SIG-M5 (cell line): ENCODE data around the gene SNX4.
"Not testable (repeated sequence)": the region's sequence is repeated elsewhere in the genome, so short reads cannot be mapped to it uniquely, and the experiment has no call there.

Experiments used
- DNase-seq: peaks from one replicate; lab custom pipeline; 2025; lab: John Stamatoyannopoulos, UW

SNX4 gene

DNA sequence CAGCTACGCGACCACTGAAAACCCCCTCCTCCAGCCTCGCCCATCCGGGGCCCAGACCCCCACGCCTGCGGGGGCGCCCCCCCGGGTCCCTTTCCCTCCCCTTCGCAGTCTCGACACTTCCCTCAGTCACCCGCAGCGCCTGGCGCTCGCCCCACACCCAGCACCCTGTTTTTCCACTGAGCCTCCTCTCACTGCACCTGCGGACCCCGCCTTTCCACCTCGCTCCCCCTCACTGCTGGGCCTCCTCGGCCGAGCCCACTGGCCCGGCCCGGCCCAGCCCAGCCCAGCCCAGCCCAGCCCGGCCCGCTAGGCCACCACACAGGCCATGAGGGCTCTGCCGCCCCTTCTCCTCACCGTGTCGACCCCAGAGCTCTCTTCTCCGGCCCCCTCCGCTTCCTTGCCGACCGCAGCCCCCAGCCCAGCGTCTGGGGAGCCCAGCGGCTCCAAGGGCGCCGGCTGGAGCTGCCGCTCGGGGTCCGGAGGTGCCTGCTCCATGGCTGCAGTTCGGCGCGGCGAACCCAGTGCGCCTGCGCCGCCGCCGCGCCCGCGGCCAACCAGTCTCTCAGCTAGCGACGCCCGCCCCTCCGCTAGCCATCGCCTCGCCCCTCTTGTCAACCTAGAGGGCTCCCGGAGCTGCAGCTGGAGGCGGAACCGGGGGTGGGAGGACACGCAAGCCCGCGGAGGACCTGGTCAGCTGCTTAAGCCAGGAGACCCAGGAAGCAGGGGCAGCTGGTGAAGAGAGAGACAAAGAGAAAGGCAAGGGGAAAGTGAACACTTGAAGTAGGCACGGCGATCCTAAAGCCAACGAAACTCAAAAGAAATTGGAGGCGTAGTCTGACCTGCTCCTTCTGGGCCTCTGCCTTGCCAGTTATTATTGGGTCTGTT lies at the start of gene SNX4:
Gene SNX4, minus strand, starts transcription at position 525 of the 885 bp plus-strand sequence. Its CDS starts 30 bp downstream, at position 495.
- peak; percentile 63 for DNase-seq

DNA sequence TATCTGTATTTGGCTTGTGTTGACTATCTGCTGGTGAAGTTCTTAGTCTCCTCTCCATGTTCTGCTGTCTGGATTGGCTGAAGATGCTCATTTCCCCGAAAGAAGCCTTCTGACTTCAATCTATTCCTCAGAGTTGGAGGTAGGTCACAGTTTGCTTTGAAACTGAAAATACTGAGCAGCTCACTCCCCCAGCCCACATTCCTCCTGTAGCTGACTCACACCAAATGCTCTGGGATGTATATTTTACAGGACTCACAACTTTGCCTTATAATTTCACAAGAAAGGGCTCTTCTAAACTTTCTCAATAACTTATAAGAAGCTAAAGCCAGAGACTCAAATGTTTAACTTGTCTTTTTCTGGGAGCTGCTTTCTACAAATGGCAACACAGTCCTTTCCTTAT lies 36.3 kb upstream of the SNX4 start:
- DNase-seq: no peak

DNA sequence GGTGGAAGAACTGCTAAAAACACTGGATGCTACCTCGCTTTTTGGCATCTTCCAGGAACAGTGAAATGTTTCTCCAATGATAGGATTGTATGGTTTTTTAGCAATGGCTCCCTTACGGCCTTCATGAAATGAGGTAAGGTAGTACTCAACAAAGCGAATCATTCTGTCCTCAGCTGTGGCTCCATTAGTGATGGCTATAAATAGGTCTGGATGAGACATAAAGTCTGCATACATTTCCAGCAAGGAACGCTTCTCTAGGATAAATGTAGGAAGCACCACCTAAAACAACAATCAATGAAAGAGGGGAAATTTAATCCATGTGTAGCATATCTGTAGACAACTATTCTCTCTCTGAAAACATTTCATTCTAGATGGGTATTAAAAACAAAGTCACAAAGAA lies 32.4 kb upstream of the SNX4 start:
- no peak for DNase-seq

DNA sequence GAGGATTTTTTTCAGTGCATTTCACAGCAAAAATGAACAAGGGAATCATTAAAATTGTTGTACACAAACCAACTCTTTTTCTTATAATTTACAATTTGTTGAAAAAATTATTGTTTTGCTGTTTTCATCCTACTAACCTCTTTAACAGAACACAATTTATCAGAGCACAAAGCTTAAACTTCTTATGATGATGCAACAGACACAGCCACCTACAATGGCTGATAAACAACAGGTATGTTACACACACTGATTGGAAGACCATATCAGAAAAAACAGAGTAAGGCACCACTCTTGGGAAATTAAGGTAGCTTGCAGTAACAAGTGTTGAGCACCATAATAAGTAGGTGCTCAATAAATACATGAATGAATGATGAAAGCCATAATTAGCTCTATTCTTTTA lies 8.9 kb upstream of the SNX4 start:
- DNase-seq: no peak

DNA sequence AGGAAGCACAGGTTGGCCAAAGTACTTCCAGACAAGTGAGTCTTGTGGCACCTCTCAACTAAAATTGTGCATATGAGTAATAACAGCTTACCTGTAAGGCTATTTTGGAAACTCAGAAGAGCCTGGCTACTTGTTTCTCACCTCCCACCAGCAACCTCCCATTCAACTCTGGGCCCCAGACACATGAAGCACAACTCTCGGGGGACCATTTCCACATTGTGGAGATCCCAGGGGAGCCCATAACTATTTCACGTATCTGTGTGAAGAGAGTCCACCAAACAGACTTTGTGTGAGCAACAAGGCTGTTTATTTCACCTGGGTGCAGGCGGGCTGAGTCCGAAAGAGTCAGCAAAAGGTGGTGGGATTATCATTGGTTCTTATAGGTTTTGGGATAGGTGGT lies 5.2 kb upstream of the SNX4 start:
- no peak for DNase-seq

DNA sequence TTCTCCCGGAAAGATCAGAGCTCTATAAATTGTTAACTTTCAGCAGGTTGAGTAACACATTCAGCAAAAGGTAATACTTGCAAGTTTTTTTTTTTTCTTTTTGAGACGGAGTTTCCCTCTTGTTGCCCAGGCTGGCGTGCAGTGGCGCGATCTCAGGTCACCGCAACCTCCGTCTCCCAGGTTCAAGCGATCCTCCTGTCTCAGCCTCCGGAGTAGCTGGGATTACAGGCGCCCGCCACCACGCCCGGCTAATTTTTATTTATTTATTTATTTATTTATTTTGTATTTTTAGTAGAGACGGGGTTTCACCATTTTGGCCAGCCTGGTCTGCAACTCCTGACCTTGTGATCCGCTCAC lies 539 bp upstream of the SNX4 start:
- not testable (repeated sequence) for DNase-seq

DNA sequence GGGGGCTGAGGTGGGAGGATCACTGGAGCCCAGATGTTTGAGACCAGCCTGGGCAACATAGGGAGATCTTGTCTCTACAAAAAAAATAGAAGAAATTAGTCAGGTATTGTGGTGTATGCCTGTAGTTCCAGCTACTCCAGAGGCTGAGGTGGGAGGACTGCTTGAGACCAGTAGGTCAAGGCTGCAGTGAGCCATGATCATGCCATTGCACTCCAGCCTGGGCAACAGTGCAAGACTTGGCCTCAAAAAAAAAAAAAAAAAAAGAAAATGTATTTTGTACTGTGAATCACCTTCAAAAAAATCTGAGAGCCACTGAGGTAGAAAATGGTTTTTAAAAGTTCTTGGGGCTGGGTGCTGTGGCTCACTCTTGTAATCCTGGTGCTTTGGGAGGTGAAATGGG lies 4.6 kb downstream of the SNX4 start:
- no peak for DNase-seq

DNA sequence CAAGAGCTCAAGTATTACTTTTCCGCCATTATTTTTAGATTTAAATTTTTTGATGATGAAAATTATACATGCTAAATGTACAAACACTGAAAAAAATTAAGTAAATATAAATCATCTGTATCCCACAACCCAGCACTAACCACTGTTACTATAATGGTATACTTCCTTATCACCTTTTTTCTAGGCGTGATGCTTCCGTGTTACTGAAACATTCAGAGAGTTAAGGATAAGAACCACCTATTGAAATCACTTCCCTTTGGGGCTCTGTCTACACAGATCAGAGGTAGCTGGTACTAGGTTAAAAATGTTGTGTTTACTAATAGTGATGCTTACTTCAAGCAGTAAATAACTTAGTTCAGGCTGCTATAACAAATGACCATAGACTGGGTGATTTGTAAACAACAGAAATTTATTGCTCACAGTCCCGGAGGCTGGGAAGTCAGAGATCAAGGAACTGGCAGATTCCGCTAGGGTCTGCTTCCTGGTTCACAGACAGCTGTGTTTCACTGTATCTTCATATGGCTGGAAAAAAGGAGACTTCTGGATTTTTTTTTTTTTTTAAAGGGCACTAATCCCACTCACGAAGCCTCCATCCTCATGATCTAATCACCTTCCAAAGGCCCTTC lies 6.4 kb downstream of the SNX4 start:
- DNase-seq: no peak

DNA sequence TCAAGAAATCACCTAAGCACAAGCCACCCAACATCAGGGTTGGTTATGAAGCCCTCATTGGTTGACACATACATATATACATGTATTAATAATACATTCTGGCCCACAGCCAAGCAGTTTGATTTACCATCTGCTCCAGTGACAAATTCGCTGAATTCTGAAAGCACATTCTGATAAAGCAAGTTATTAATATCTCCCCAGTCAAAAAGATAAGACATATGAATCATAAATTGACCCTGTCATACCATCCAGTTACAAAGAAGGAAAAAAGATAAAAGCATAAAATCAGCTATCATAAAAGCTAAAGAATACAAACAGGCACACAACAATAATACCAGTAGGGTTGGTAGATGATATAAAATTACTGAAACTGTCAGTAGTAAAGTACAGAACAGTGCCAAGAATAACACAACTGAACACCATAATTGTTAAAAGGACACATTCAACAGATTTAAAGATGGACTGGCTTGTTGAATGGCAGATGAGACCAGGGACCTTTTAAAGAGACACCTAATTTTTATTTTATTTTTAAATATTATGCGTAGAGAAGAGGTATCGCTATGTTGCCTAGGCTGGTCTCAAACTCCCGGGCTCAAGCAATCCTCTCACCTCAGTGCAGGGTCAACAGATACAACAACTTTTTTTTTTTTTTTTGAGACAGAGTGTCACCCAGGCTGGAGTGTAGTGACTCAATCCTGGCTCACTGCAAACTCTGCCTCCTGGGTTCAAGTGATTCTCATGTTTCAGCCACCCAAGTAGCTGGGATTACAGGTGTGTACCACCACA lies 7.7 kb downstream of the SNX4 start:
- no peak for DNase-seq

DNA sequence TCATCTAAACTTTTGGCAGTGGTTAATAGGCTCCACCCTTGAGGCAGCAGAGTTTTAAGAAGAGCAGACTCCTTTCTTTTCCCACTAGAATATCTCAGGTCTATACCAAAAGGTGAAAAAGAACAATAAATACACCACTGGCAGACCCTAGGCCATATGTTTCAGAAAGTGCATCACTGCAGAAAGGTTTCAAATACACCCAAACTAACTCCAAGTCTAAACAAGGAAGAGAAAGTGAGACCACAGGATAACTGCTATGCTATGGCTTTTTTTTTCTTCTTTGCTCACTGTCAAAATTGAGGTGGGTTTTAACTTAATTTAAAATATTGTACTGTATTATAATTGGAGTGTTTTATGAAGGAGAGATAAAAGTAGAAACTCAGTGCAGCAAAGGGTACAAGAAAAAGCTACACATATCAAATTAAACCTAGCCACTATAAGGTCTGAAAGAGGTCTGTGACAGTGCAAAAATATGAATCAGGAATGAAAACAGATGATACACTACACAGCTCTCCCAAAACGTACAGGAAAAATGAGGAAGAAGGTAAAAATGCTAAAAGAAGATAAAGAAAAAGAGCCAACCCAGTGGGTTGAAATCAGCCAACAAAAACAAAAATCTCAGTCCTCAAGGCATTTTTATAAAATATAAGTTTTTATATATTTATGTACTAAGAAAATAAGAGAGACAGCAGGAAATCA lies 8.4 kb downstream of the SNX4 start:
- no peak for DNase-seq

DNA sequence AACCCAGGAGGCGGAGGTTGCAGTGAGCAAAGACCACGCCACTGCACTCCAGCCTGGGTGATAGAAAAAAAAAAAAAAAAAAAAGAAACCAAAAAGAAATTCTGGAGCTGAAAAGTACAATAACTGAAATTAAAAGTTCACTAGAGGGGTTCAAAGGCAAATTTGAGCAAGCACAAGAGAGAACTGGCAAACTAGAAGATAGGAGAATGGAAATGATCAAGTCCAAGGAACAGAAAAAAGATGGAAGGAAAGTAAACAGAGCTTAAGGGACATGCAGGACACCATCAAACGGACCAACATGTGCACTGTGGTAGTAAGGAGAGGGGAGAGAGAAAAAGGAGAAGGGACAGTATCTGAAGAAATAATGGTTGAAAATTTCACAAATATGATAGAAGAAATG lies 12.9 kb downstream of the SNX4 start:
- no peak for DNase-seq

DNA sequence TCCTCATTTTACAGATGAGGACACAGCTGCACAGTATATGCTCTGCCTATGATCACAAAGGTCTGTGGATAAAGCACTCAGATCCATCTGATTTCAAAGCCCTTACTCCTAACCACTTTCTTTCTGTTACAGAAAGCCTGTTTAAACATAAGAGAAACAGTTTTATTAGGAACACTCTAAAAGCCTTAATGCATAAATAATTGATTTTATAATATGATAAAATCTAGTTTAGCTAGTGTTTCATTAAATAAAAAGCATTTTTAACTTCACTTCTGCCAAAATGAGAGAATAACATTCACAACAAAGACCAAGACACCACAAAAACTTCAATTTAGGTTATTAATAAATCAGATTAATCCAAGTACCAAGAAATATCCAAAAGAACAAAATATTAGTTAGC lies 21.4 kb downstream of the SNX4 start:
- no peak for DNase-seq

DNA sequence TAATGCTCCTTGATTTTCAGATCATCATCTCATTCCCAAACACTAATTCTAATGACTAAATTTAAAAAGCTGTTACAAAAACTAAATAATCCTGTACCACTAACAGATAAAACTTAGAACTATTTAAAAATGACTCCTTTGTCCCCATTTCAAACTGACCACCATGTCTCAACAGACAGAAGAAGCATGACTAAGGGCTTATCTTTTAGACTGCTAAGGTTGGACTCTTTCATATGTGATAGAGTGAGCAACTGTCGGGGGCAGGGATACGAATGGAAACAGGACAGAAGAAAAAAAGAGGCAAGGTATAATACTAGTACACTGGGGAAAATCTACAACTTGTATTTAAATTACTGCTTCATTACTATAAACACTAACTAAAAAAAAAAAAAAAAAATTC lies 23.3 kb downstream of the SNX4 start:
- DNase-seq: no peak

DNA sequence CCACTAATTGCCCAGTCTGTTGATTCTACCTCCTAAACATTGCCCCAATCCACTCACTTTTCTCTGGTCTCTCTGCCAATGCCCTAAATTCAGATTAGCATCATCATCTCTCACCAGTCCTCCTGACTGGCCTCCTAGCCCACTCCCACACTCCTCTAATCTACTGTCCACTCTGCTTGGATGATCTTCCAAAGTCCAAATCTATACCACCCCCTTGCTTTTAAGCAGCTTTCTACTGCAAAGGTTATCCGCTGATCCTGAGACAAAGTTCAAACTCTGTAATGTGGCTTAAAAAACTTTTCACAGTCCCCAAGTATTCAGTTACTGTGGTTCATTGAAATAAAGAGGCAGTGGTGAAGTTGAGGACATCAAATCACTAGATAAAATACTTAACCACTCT lies 37.6 kb downstream of the SNX4 start:
- no peak for DNase-seq

DNA sequence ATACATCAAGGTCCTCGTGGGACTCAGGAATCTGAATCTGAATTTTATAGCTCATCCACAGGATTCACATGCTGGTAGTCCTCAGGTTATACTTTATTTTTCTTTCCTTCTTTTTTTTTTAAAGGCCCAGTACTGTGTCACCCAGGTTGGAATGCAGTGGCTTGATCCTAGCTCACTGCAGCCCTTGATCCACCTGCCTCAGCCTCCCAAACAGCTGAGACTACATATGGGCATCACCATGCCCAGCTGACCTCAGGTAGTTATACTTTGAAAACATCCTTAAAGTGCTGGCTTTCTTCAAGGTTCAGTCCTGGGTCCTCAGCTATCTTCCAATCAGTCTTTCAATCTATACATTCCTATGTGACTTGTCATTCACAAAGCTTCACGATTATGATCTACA lies 38.2 kb downstream of the SNX4 start:
- no peak for DNase-seq

DNA sequence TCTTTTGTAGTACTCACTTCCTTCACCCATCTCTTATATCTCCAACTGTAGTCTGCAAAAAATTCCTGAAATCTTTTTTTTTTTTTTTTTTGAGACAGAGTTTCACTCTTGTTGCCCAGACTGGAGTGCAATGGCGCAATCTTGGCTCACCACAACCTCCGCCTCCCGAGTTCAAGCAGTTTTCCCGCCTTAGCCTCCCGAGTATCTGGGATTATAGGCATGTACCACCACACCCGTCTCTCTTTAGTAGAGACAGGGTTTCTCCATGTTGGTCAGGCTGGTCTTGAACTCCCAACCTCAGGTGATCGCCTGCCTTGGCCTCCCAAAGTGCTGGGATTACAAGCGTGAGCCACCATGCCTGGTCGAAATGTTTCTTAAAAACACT lies 38.6 kb downstream of the SNX4 start:
- not testable (repeated sequence) for DNase-seq

DNA sequence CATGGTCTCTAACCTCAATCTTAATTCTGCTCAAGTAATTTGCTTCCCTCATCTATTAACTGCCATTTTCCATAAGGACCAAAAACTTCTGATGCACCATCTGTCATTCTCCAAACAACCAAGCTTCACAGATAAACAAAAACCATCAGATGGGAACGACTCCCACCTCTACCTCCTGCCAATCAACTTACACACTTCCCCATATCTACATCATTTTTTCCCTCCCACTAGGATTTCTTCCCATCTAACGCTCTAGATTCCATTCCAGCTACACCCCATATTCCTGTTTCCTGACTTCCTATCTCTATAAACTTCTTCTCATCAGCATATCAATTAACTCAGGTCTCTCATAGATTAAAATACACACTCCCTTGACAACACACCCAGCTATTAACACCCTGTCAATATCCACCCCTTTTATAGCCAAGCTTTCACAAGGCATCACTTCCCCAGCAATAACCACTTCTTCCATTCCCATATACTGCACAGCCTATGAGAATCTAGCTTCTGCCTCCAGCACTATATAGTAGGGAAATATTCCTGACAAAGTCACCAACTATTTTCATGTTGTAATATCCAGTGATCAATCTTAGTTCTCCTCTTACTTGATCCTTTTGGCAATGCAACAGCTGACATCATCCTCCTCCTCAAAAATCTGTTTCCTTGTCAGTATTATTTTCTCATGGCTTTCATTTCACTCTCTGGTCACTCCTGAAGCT lies 39.2 kb downstream of the SNX4 start:
- no peak for DNase-seq

DNA sequence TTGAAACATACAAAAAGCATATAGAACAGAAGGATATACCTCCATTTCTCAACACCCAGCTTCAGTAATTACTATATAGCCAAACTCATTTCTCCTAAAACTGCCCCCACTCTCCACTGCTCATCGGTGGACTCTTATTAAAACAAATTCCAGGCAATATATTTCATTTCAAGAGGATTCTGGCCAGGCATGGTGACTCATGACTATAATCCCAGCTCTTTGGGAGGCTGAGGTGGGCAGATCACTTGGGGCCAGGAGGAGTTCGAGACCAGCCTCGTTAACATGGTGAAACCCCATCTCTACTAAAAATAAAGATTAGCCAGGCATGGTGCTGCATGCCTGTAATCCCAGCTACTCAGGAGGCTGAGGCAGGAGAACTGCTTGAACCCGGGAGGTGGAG lies 40.9 kb downstream of the SNX4 start:
- no peak for DNase-seq

DNA sequence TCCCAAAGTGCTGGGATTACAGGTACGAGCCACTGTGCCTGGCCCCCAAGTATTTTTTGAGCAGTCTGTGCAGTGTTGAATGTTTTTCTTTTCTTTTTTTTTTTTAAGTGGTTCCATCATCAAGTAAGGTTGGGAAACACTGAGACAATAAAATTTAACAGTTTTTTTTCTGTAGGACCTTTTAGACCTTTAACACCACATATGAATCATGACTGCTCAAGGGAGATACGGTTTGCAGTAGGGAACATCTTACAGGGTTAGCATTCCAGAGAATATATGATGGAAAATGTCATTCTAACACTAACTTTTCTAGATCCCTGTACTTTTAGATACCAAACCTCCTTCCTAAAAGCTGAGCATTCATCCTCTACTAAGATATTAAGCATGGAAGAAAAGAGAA lies 41.7 kb downstream of the SNX4 start:
- DNase-seq: no peak

DNA sequence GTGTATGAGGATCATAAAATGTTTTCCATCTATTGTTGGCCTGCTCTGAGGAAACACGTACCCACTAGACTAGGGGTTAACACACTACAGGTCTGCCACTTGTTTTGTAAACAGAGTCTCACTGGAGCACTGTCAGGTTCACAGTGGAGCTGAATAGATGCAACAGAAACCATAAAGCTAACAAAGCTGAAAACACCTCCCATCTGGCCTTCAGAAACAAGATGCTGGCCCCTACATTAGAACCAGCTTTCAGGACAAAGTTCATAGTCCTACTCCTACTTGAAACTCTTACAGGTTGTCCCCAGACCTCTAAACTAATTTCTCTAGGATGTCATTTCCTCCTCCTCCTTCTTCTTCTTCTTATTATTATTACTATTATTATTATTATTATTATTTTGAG lies 42.3 kb downstream of the SNX4 start:
- DNase-seq: no peak

DNA sequence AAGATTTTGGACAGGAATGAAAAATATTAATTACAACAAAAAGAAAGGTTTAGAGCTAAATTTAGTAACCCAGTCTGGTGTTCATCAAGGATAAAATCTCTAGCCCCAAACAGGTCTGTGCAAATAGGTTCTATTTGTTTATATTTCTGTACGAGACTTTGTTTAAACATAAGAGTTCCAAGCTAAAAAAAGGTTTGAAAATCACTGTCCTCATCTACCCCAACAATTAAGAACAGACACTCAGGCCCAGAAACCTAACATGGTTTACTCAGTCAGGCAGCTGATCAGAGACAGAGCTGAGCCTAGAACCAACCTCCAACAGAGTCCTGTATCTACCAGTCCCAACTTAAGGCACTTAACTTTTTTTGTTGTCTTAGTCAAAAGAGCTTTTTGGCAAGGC lies 49.3 kb downstream of the SNX4 start:
- no peak for DNase-seq
